Measurements from ENCODE around the gene ZNRF1. TPM values are rescaled to one million over a fixed set of nuclear protein-coding genes. Genes with fewer than 3 reads are reported as not detected.
A peak's percentile ranks its signal among the peaks of the same experiment; 100 is the strongest.

The ZNRF1 gene
- total and polyA plus RNA-seq, 8 donors = 8.8 to 40.1 (median 14.0) TPM

DNA sequence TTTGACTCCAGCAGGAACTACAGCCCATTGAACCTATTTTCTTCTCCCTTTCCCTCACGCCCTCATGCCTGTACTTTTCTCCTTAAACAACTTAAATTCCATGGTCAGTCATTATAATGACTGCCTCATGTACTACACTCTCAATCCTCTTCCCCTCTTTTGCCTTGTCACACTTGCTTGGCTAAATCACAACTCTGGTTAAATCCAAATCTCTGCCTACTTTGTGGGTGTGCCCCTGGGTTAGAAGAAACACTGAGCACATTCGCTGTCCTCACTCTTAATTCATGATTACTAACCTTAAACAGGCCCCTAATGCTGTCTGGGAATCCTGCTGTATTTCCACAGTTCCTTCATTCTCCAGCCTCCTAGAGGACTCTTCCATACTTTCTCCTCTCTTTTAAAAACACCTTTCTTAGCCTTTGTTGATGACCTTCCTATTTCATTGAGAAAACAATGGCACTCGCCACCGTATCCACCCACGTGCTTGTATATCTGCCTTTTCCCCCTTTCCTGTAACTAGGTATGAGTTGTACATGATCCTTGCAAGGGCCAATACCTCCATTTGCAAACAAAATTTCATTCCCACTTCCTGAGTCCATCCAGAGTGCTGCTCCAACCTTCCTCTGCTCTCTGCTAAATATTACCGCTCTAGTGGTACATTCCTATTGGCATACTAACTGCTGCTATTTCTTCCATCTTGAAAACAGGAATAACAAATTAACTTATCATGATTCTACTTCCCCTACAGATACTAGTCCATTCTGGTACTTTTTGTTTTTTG, 28.9 kb downstream of the ZNRF1 start:
- H3K4me3 ChIP-seq = no peak overlapping the region
- peak overlapping the region in 3 of 5 donors; percentile 75 to 87 (median 84) for H3K27ac ChIP-seq
- WGBS, 5 donors = 70 to 88% (median 87%) methylated on average over 6 of the region's 6 CpGs
- TF ChIP-seq EP300 (IDR thresholded peaks at IDR 0.05) = no peak
- TF ChIP-seq, protein P1, sequence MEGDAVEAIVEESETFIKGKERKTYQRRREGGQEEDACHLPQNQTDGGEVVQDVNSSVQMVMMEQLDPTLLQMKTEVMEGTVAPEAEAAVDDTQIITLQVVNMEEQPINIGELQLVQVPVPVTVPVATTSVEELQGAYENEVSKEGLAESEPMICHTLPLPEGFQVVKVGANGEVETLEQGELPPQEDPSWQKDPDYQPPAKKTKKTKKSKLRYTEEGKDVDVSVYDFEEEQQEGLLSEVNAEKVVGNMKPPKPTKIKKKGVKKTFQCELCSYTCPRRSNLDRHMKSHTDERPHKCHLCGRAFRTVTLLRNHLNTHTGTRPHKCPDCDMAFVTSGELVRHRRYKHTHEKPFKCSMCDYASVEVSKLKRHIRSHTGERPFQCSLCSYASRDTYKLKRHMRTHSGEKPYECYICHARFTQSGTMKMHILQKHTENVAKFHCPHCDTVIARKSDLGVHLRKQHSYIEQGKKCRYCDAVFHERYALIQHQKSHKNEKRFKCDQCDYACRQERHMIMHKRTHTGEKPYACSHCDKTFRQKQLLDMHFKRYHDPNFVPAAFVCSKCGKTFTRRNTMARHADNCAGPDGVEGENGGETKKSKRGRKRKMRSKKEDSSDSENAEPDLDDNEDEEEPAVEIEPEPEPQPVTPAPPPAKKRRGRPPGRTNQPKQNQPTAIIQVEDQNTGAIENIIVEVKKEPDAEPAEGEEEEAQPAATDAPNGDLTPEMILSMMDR (IDR thresholded peaks at IDR 0.05) = no peak
- no peak for TF ChIP-seq POLR2A (IDR thresholded peaks at IDR 0.05)
- no peak for TF ChIP-seq POLR2AphosphoS5 (IDR thresholded peaks at IDR 0.05)
- DNase-seq = no peak
- H3K9me3 ChIP-seq = no peaks in the 10 kb centered on the region
- peaks cover 7 to 48% (median 29%) of the 10 kb centered on the region in 4 donors for H3K4me1 ChIP-seq
- no peaks in the 10 kb centered on the region for H3K27me3 ChIP-seq
- intact Hi-C loops (cut with DNase I; ENCODE audit: low total_unique reads) = no loop called here
- no peaks in the 10 kb centered on the region for H3K36me3 ChIP-seq

DNA sequence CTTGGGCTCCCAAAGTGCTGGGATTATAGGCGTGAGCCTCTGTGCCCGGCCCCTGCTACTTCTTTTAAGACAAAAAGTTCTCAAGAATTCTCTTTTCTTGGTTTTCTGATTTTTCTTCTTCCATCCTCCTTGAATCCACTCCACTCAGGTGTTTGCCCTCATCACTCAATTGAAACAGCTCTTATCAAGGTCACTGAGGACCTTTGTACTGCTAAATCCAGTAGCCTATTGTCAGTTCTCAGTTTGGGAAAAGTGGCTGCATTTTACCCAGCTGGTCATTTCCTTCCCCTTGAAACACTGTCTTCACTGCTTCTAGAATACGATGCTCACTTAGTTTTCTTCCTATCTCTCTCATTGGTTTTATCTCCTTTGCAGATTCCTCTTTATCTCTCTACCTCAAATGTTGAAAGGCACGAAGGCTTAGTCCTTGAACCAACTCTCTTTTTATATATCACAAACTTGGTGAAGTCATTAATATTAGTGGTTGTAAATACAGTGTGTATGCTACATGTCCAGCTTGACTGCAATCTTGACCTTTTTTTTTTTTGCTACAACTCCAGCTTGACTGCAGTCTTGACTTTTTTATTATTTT, 29.8 kb downstream of the ZNRF1 start:
- H3K27me3 ChIP-seq = no peaks in the 10 kb centered on the region
- H3K36me3 ChIP-seq = no peaks in the 10 kb centered on the region
- no peaks in the 10 kb centered on the region for H3K9me3 ChIP-seq
- no peak for DNase-seq
- H3K4me3 ChIP-seq = no peak overlapping the region
- TF ChIP-seq POLR2A (IDR thresholded peaks at IDR 0.05) = no peak
- no peak for TF ChIP-seq POLR2AphosphoS5 (IDR thresholded peaks at IDR 0.05)
- no peak for TF ChIP-seq EP300 (IDR thresholded peaks at IDR 0.05)
- TF ChIP-seq, protein P1 (IDR thresholded peaks at IDR 0.05) = no peak
- 64 to 75% (median 66%) methylated on average over 4 of the region's 4 CpGs for WGBS, 5 donors
- intact Hi-C loops (cut with DNase I; ENCODE audit: low total_unique reads) = no loop called here
- peak overlapping the region in 2 of 5 donors; percentile 75 to 84 for H3K27ac ChIP-seq
- H3K4me1 ChIP-seq = peaks cover 7 to 48% (median 29%) of the 10 kb centered on the region in 4 donors

DNA sequence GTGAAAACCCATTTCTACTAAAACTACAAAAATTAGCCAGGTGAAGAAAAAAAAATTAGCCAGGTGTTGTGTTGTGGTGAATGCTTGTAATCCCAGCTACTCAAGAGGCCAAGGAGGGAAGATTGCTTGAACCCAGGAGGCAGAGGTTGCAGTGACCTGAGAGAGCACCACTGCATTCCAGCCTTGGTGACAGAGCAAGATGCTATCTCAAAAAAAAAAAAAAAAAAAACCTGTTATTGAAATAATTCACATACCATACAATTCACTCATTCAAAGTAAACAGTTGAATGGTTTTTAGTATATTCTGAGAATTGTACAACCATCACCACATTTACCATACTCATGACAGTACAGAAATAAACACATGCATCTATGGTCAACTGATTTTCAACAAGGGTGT, 31.0 kb downstream of the ZNRF1 start:
- DNase-seq = no peak
- no peaks in the 10 kb centered on the region for H3K27me3 ChIP-seq
- no peaks in the 10 kb centered on the region for H3K9me3 ChIP-seq
- H3K27ac ChIP-seq = no peak overlapping the region
- intact Hi-C loops (cut with DNase I; ENCODE audit: low total_unique reads) = no loop called here
- no peak overlapping the region for H3K4me3 ChIP-seq
- TF ChIP-seq POLR2A (IDR thresholded peaks at IDR 0.05) (no peak), POLR2AphosphoS5 (IDR thresholded peaks at IDR 0.05) (no peak), EP300 (IDR thresholded peaks at IDR 0.05) (no peak)
- TF ChIP-seq, protein P1 (IDR thresholded peaks at IDR 0.05) = no peak
- H3K36me3 ChIP-seq = no peaks in the 10 kb centered on the region
- H3K4me1 ChIP-seq = peaks cover 7 to 37% (median 24%) of the 10 kb centered on the region in 4 donors

DNA sequence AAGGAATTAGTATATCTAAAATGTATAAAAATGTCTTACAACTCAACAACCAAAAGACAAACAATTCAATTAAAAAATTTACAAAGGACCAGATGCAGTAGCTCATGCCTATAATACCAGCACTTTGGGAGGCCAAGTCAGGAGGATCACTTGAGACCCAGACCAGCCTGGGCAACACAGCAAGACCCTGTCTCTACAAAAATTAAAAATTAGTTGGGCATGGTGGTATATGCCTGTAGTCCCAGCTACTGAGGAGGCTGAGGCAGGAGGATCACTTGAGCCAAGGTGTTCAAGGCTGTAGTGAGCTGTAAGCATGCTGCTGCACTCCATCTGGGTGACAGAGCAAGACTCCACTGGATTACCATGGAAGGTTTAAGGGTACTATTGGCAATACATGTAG, 33.8 kb downstream of the ZNRF1 start:
- Histone ChIP-seq H3K36me3 (no peaks in the 10 kb centered on the region), H3K4me3 (no peak overlapping the region), H3K4me1 (peaks cover 0 to 19% (median 7%) of the 10 kb centered on the region in 4 donors), H3K27me3 (no peaks in the 10 kb centered on the region), H3K9me3 (peaks cover 0 to 6% (median 0%) of the 10 kb centered on the region in 4 donors), H3K27ac (no peak overlapping the region)
- no peak for DNase-seq
- TF ChIP-seq EP300 (IDR thresholded peaks at IDR 0.05) = no peak
- TF ChIP-seq POLR2AphosphoS5 (IDR thresholded peaks at IDR 0.05) = no peak
- no peak for TF ChIP-seq POLR2A (IDR thresholded peaks at IDR 0.05)
- intact Hi-C loops (cut with DNase I; ENCODE audit: low total_unique reads) = no loop called here

All from stomach (tissue), 9 donors.